Inflammatory macrophage treated with lipopolysaccharide for 4 hours (primary cell): ENCODE results near the gene YPEL3.
"Not testable (repeated sequence)": the region's sequence is repeated elsewhere in the genome, so short reads cannot be mapped to it uniquely, and the experiment has no call there.

Source experiments
- DNase-seq: peaks from one replicate; pipeline ENCODE4 v3.0.0-alpha.2; 2020

Gene YPEL3, protein sequence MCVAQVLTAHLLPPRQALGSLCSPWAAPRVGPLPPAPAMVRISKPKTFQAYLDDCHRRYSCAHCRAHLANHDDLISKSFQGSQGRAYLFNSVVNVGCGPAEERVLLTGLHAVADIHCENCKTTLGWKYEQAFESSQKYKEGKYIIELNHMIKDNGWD

GRCh38 chr16:30096105-30096861 lies at the start of gene YPEL3:
Gene YPEL3, minus strand, starts transcription at chr16:30096213. Its CDS starts 731 bp downstream, at chr16:30095482.
- DNase-seq, result peak; percentile 81

- no peak for DNase-seq
Observed at GRCh38 chr16:30145657-30146056, 49.6 kb upstream of the YPEL3 start.

- DNase-seq, result no peak
Observed at GRCh38 chr16:30144917-30145316, 48.9 kb upstream of the YPEL3 start.

- no peak for DNase-seq
Observed at GRCh38 chr16:30144017-30144416, 48.0 kb upstream of the YPEL3 start.

GRCh38 chr16:30143347-30143702 lies 47.3 kb upstream of the YPEL3 start:
- no peak for DNase-seq

DNA sequence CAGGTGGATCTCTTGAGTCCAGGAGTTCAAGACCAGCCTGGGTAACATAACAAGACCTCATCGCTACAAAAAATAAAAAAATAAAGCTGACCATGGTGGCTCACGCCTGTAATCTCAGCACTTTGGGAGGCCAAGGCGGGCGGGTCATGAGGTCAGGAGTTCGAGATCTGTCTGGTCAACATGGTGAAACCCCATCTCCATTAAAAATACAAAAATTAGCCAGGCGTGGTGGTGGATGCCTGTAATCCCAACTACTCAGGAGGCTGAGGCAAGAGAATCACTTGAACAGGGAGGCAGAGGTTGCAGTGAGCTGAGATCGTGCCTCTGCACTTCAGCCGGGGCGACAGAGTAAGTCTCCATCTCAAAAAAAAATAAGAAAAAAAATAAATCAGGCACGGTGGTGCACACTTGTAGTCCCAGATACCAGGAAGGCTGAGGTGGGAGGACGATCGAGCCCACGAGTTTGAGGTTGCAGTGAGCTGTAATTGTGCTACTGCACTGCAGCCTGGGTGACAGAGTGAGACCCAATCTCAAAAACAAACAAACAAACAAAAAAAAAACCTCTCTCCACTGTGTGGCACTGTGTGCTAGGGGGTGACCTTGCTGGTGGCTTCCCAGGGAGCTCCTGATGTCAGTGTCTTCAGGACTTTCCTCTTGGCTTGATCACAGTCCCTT lies 46.8 kb upstream of the YPEL3 start:
- peak; percentile 49 for DNase-seq

- no peak for DNase-seq
Observed at GRCh38 chr16:30141750-30142149, 45.7 kb upstream of the YPEL3 start.

GRCh38 chr16:30139583-30140481 lies 43.8 kb upstream of the YPEL3 start:
- peak; percentile 18 for DNase-seq

GRCh38 chr16:30137897-30138296 lies 41.9 kb upstream of the YPEL3 start:
- DNase-seq, result no peak

GRCh38 chr16:30136971-30137605 lies 41.1 kb upstream of the YPEL3 start:
- DNase-seq, result peak; percentile 86

- DNase-seq, result no peak
Observed at GRCh38 chr16:30132591-30132990, 36.6 kb upstream of the YPEL3 start.

DNA sequence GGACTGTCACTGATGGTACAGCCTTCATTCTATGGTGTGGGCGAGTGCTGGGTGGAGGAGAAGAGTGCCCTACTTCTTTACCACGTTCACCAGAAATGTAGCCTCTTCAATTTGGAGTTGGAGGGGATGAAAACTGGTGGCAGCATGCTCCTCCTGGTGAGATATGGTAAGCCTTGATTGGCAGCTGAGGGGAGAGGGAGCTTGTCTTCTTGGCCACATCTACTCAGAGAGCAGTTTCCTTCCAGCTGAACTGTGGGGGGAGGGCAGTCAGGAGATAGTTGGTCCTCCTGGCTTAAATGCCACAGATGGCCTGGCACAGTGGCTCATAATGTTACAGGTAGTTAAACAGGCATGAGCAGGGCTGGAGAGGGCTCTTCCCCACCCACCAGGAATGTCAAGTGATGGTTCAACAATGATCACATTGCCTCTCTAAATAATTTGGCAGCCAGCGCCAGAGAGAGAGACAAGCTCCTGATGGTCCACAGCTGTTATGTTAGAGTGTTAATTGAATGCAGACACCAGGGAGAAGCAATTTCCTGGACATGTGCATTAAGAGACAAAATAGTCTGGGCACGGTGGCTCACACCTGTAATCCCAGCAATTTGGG lies 36.0 kb upstream of the YPEL3 start:
- DNase-seq, result no peak

- no peak for DNase-seq
Observed at GRCh38 chr16:30127993-30128392, 32.0 kb upstream of the YPEL3 start.

DNA sequence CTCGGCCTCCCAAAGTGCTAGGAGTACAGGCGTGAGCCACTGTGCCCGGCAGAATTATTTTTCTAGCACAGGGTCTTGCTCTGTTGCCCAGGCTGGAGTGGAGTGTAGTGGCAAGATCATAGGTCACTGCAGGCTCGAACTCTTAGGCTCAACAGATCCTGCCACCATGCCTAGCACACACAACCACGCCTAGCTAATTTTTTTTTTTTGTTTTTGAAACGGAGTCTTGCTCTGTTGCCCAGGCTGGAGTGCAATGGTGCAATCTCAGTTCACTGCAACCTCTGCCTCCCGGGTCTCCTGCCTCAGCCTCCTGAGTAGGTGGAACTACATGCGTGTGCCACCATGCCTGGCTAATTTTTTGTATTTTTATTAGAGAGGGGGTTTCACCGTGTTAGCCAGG lies 29.7 kb upstream of the YPEL3 start:
- not testable (repeated sequence) for DNase-seq

DNA sequence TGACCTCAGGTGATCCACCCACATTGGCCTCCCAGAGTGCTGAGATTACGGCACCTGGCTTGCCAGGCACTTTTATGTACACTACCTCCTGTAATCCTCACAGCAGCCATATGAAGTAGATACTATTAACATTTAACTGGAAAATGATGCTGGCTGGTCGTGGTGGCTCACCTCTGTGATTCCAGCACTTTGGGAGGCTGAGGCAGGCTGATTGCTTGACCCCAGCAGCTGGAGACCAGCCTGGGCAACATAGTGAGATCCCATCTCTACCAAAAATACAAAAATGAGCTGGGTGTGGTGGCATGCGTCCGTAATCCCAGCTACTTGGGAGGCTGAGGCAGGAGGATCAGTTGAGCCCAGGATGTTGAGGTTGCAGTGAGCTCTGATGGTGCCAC lies 29.0 kb upstream of the YPEL3 start:
- DNase-seq, result no peak

DNA sequence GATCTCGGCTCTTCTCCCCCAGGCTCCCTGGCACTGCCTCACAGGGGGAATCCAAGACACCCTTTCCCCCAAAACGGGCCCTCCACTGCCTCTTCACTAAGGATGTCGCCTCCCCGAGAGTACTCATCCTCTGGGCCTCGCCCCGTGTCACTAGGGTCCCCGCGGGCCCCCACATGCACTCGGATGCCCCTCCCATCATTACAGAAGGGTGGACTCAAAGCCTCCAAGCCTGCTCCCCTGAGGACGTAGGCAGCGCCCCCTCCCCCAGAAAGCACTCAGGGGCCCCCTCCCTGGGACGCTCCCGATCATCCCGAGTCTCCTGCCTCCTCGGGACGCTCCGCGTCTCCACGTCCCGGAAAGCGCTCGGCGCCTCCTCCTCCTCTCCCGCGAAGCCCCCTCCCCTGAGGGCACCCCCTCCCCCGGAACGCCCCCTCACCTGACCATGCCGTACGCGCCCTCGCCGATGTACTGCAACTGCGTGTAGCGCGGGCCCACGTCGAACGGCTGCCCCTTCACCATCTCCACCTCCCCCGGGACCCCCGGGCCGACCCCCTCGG lies 26.7 kb upstream of the YPEL3 start:
- no peak for DNase-seq

GRCh38 chr16:30121741-30122571 lies 25.9 kb upstream of the YPEL3 start:
- no peak for DNase-seq

DNA sequence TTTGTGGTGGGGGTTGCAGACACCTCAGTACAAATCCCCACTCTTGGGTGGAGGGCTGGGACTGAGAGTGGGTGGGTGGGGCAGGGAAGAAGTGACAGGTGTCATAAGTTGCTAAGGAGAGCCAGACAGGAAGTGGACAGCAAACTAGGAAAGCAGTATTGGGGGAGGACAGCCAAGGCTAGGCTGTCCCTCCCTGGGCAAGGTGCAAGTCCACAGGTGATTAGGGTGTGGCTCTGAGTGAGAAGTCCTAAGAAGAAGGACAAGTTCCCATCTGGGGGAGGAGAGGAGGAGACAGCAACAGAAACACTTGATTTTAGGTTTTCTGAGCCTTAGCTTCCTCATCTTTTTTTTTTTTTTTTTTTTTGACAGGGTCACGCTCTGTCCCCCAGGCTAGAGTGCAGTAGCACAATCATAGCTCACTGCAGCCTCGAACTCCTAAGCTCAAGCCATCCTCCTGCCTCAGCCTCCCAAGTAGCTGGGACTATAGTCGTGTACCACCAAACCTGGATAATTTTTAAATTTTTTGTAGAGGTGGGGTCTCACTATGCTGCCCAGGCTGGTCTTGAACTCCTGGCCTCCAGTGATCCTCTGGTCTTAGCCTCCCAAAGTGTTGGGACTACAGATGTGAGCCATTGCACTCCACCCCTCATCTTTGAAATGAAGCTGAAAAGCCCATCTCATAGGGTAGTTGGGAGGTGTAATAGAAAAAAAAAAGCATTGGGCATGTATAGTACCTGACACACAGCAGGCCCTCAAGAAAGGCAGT lies 24.5 kb upstream of the YPEL3 start:
- no peak for DNase-seq

DNA sequence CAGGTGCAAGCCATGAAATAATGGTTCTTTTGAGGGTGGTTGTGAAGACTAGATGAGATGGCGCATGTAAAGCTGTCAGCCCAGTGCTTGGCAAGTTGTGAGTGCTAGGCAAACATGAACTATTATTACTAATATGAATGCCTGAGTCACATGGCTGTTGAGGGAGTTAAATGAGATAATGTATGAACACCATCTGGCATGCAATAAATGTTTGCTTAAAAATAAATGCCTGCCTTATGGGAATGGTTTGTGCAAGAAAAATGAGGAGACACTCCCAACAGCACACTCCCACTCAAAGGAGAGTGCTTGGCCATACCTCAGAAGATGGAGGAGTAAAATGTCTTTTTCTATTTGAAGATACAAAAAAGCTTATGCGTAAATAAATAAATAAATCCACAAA lies 23.4 kb upstream of the YPEL3 start:
- DNase-seq, result no peak

DNA sequence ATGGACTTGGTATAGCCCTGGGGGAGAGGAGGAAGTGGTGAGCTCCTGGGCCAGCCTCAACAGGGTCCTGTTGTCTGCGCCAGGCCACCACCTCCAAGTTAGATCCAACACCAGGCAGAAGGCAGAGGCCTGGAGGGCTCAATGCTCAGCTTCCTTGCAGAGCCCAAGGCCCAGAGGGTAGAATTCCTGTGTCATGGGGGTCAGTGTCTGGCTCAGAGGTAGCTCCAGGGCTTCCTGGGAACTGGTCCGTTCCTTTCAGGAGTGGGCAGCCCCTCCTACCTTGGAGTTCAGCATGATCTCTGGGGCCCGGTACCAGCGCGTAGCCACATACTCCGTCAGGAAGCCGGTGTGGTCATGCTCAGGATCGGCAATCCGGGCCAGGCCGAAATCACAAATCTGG lies 21.8 kb upstream of the YPEL3 start:
- no peak for DNase-seq
